Right ventricle myocardium superior (tissue), 1 donor: ENCODE data around the gene PAGE2. TPM values are rescaled to one million over a fixed set of nuclear protein-coding genes. Genes with fewer than 3 reads are reported as not detected.
"Not testable (repeated sequence)": the region's sequence is repeated elsewhere in the genome, so short reads cannot be mapped to it uniquely, and the experiment has no call there.

Source experiments
- ATAC-seq: fragments of 200-7000 bp; cut with Tn5 transposase; one replicate; pipeline ENCODE4 v1.9.1; 2020; ENCODE audit warnings: mild to moderate bottlenecking; ENCODE audit not compliant: poor library complexity
- DNase-seq: peaks from one replicate; pipeline ENCODE4 v3.0.0-alpha.2; 2020
- intact Hi-C: fragments of 100-400 bp; cut with DNase I; formaldehyde crosslinking; loops from one replicate; pipeline ENCODE4 v1.11.2; 2022
- long read RNA-seq: library from polyadenylated mRNA; unstranded; transcript quantifications from one replicate; pipeline ENCODE4 v2.0.0, GENCODE V29; 2021
- total RNA-seq: library from RNA; stranded (reverse); fragmentation: NEBNext Ultra II Directional; extraction: Animal tissue kit (Norgen Biotek cat#: 25700); gene quantifications from one replicate; pipeline ENCODE4 v1.2.1, GENCODE V29; 2021
- donor health status: DM: no; HTN: yes; CAD: no; lungs with severe emphysema.

Gene PAGE2
- total RNA-seq: not detected
- long read RNA-seq: 0 reads

GRCh38 chrX:55088795-55089489 lies at the start of gene PAGE2:
Gene PAGE2 (plus strand): TSS chrX:55089018. CDS start chrX:55090021, 1,003 bp downstream.
- intact Hi-C loops: no loop called here
- ATAC-seq: no peak
- DNase-seq: peak; percentile 19

- intact Hi-C loops: no loop called here
- DNase-seq (no peak), ATAC-seq (no peak)
These were observed 49.3 kb upstream of the PAGE2 start for GRCh38 chrX:55039471-55039870.

- DNase-seq (no peak), ATAC-seq (no peak)
- intact Hi-C loops: no loop called here
These were observed 47.3 kb upstream of the PAGE2 start for GRCh38 chrX:55041514-55041913.

GRCh38 chrX:55050599-55050998 lies 38.2 kb upstream of the PAGE2 start:
- ATAC-seq, DNase-seq, intact Hi-C loops: not testable (repeated sequence)

- ATAC-seq (no peak), DNase-seq (no peak)
- intact Hi-C loops: loop anchor here (5.0 kb wide), 1 partner anchor 165 kb away; no protein-coding TSS in a partner anchor
These were observed 31.8 kb upstream of the PAGE2 start for GRCh38 chrX:55056820-55057674.

- ATAC-seq (peak; percentile 71), DNase-seq (no peak)
- intact Hi-C loops: loop anchor here (5.0 kb wide), 1 partner anchor 165 kb away; no protein-coding TSS in a partner anchor
These were observed 31.1 kb upstream of the PAGE2 start for GRCh38 chrX:55057675-55058249.

- intact Hi-C loops, ATAC-seq, DNase-seq: not testable (repeated sequence)
These were observed 21.6 kb upstream of the PAGE2 start for GRCh38 chrX:55067180-55067579.

GRCh38 chrX:55072286-55072685 lies 16.5 kb upstream of the PAGE2 start:
- intact Hi-C loops: no loop called here
- no peak for DNase-seq
- ATAC-seq: no peak

- no peak for ATAC-seq
- peak; percentile 22 for DNase-seq
- intact Hi-C loops: no loop called here
These were observed 13.9 kb upstream of the PAGE2 start, which contains the start of gene PAGE2B for GRCh38 chrX:55074851-55075467. Gene PAGE2B (plus strand): TSS chrX:55075030. CDS start chrX:55076042, 1,012 bp downstream.

- intact Hi-C loops: no loop called here
- ATAC-seq (no peak), DNase-seq (no peak)
These were observed 9.9 kb downstream of the PAGE2 start for GRCh38 chrX:55098691-55099090.

GRCh38 chrX:55099162-55099561 lies 10.3 kb downstream of the PAGE2 start:
- ATAC-seq: no peak
- intact Hi-C loops: no loop called here
- no peak for DNase-seq

- no peak for ATAC-seq
- no peak for DNase-seq
- intact Hi-C loops: no loop called here
These were observed 13.9 kb downstream of the PAGE2 start for GRCh38 chrX:55102754-55103153.

- DNase-seq: no peak
- intact Hi-C loops: no loop called here
- no peak for ATAC-seq
These were observed 18.4 kb downstream of the PAGE2 start for GRCh38 chrX:55107262-55107661.

GRCh38 chrX:55107911-55108310 lies 19.1 kb downstream of the PAGE2 start:
- intact Hi-C loops: no loop called here
- ATAC-seq: no peak

GRCh38 chrX:55109306-55109705 lies 20.5 kb downstream of the PAGE2 start:
- ATAC-seq (no peak), DNase-seq (no peak)
- intact Hi-C loops: no loop called here

More at GRCh38 chrX:55107911-55108310, 19.1 kb downstream of the PAGE2 start:
- no peak for DNase-seq

GRCh38 chrX:55111578-55112254 lies 22.9 kb downstream of the PAGE2 start:
- DNase-seq (no peak), ATAC-seq (no peak)
- intact Hi-C loops: no loop called here

GRCh38 chrX:55116589-55116988 lies 27.8 kb downstream of the PAGE2 start:
- intact Hi-C loops, ATAC-seq: not testable (repeated sequence)

GRCh38 chrX:55118574-55118973 lies 29.8 kb downstream of the PAGE2 start:
- ATAC-seq (no peak), DNase-seq (no peak)
- intact Hi-C loops: no loop called here

More at GRCh38 chrX:55116589-55116988, 27.8 kb downstream of the PAGE2 start:
- DNase-seq: not testable (repeated sequence)
